HG03139 (cell line): ENCODE data around the gene PIP5K1C.
"Not testable (repeated sequence)": the region's sequence is repeated elsewhere in the genome, so short reads cannot be mapped to it uniquely, and the experiment has no call there.

ENCODE experiments used
- ATAC-seq: cut with Tn5 transposase; IDR thresholded peaks from one replicate; pipeline ENCODE4 v1.9.1; 2021; ENCODE audit not compliant: unreplicated experiment

PIP5K1C gene

GRCh38 chr19:3661284-3662238 is 38.7 kb downstream of the PIP5K1C start:
- ATAC-seq: no peak

GRCh38 chr19:3660493-3661219 is 39.6 kb downstream of the PIP5K1C start:
- ATAC-seq: no peak

- no peak for ATAC-seq
Measured at GRCh38 chr19:3659746-3660112, 40.5 kb downstream of the PIP5K1C start.

- ATAC-seq: no peak
Measured at GRCh38 chr19:3658870-3659745, 41.2 kb downstream of the PIP5K1C start.

GRCh38 chr19:3658004-3658869 is 42.0 kb downstream of the PIP5K1C start:
- no peak for ATAC-seq

- ATAC-seq: no peak
Measured at GRCh38 chr19:3657395-3657769, 42.9 kb downstream of the PIP5K1C start.

- no peak for ATAC-seq
Measured at GRCh38 chr19:3656747-3657394, 43.4 kb downstream of the PIP5K1C start.

- ATAC-seq: no peak
Measured at GRCh38 chr19:3656073-3656746, 44.1 kb downstream of the PIP5K1C start.

GRCh38 chr19:3655402-3656072 is 44.7 kb downstream of the PIP5K1C start:
- ATAC-seq: no peak

- no peak for ATAC-seq
Measured at GRCh38 chr19:3653865-3654513, 46.3 kb downstream of the PIP5K1C start.

GRCh38 chr19:3653081-3653795 is 47.0 kb downstream of the PIP5K1C start:
- no peak for ATAC-seq

- ATAC-seq: no peak
Measured at GRCh38 chr19:3652422-3652821, 47.8 kb downstream of the PIP5K1C start.

GRCh38 chr19:3651684-3652083 is 48.6 kb downstream of the PIP5K1C start:
- no peak for ATAC-seq

- no peak for ATAC-seq
Measured at GRCh38 chr19:3649888-3650287, 50.4 kb downstream of the PIP5K1C start.

- no peak for ATAC-seq
Measured at GRCh38 chr19:3648037-3648905, 52.0 kb downstream of the PIP5K1C start.

GRCh38 chr19:3647102-3647501 is 53.2 kb downstream of the PIP5K1C start:
- not testable (repeated sequence) for ATAC-seq
